GM23338 (cell line): ENCODE results near the gene RNF223. TPM values are rescaled to one million over a fixed set of nuclear protein-coding genes. Genes with fewer than 3 reads are reported as not detected.

Source experiments
- CTCF ChIP-seq, 2 experiments: fragments of 200-600 bp in 1 of 2; sonication (generic) in 1 of 2; conservative IDR thresholded peaks; 2 replicates each; pipeline versions ENCODE4 v1.5.1 to v1.6.1; 2016 to 2017; ENCODE audit warnings: antibody characterized with exemption in 2 of 2, low read depth in 2 of 2, mild to moderate bottlenecking in 2 of 2, moderate library complexity in 1 of 2
- JUNB ChIP-seq: IDR thresholded peaks from one replicate; pipeline ENCODE4 v1.6.1; 2016; ENCODE audit warnings: antibody characterized with exemption; ENCODE audit not compliant: unreplicated experiment
- ZNF462 ChIP-seq: fragments of 250-450 bp; sonication (Bioruptor Pico); IDR thresholded peaks from 2 replicates; pipeline ENCODE4 v1.5.0; 2020; ENCODE audit warnings: mild to moderate bottlenecking, moderate library complexity
- polyA plus RNA-seq: library from polyadenylated mRNA; unstranded; fragments of >200 nt; fragmentation: Nextera tagmentation; extraction: Ambion mirVana; gene quantifications from 2 replicates; pipeline ENCODE4 v1.2.1, GENCODE V29; 2016
- total RNA-seq: library from RNA; depleted of rRNA; stranded (reverse); fragments of >200 nt; shearing (Covaris generic); gene quantifications from 2 replicates; pipeline ENCODE4 v1.2.3, GENCODE V29; 2014; rRNA removed

RNF223 gene
- total and polyA plus RNA-seq, 2 experiments from 2014 or later: not detected

GRCh38 chr1:1021010-1021919 is 52.8 kb downstream of the RNF223 start (continued):
- TF ChIP-seq ZNF462 (CRISPR knock-in tag) (no peak), CTCF (conservative IDR thresholded peaks at IDR 0.05; ENCODE audit: low read depth in 2 of 2) (no peak), JUNB (no peak)

Other genes with a start within 250 kb of the RNF223 start
- gene SAMD11, start 150.4 kb downstream of the RNF223 start, total RNA-seq: 0.14 and 0.19 TPM in 2 replicates
- gene SAMD11, start 150.4 kb downstream of the RNF223 start, polyA plus RNA-seq: 0.40 and 0.47 TPM in 2 replicates
- 123 and 125 TPM in 2 replicates for gene NOC2L, start 115.0 kb downstream of the RNF223 start, total RNA-seq
- 79.3 and 89.0 TPM in 2 replicates for gene NOC2L, start 115.0 kb downstream of the RNF223 start, polyA plus RNA-seq
- 27.8 and 37.1 TPM in 2 replicates for gene KLHL17, start 113.7 kb downstream of the RNF223 start, total RNA-seq
- 16.5 and 17.8 TPM in 2 replicates for gene KLHL17, start 113.7 kb downstream of the RNF223 start, polyA plus RNA-seq
- 2.2 and 3.3 TPM in 2 replicates for gene PLEKHN1, start 107.8 kb downstream of the RNF223 start, total RNA-seq
- 0.94 and 1.4 TPM in 2 replicates for gene PLEKHN1, start 107.8 kb downstream of the RNF223 start, polyA plus RNA-seq
- gene PERM1, start 92.2 kb downstream of the RNF223 start, total RNA-seq: not detected in 2 replicates
- gene PERM1, start 92.2 kb downstream of the RNF223 start, polyA plus RNA-seq: 0.66 and 1.1 TPM in 2 replicates
- gene HES4, start 74.2 kb downstream of the RNF223 start, total RNA-seq: 2.3 and 4.8 TPM in 2 replicates
- gene HES4, start 74.2 kb downstream of the RNF223 start, polyA plus RNA-seq: 6.7 and 7.9 TPM in 2 replicates
- 52.9 and 65.3 TPM in 2 replicates for gene ISG15, start 60.8 kb downstream of the RNF223 start, total RNA-seq
- gene ISG15, start 60.8 kb downstream of the RNF223 start, polyA plus RNA-seq: 101 and 113 TPM in 2 replicates
- gene AGRN, start 54.2 kb downstream of the RNF223 start, total RNA-seq: 144 and 185 TPM in 2 replicates
- gene AGRN, start 54.2 kb downstream of the RNF223 start, polyA plus RNA-seq: 12.3 and 13.2 TPM in 2 replicates
- gene C1orf159, start 41.8 kb upstream of the RNF223 start, total RNA-seq: 21.3 and 21.5 TPM in 2 replicates
- 9.6 and 9.9 TPM in 2 replicates for gene C1orf159, start 41.8 kb upstream of the RNF223 start, polyA plus RNA-seq
- gene TTLL10, start 99.6 kb upstream of the RNF223 start, total RNA-seq: 0.45 TPM in 1 of 2 replicates, not detected in the other
- gene TTLL10, start 99.6 kb upstream of the RNF223 start, polyA plus RNA-seq: not detected in 2 replicates
- gene TNFRSF18, start 132.3 kb upstream of the RNF223 start, total RNA-seq: 0.58 and 1.5 TPM in 2 replicates
- 0.56 and 1.1 TPM in 2 replicates for gene TNFRSF18, start 132.3 kb upstream of the RNF223 start, polyA plus RNA-seq
- gene TNFRSF4, start 139.8 kb upstream of the RNF223 start, total RNA-seq: not detected in 2 replicates
- not detected in 2 replicates for gene TNFRSF4, start 139.8 kb upstream of the RNF223 start, polyA plus RNA-seq
- gene SDF4, start 157.7 kb upstream of the RNF223 start, total RNA-seq: 51.6 and 62.6 TPM in 2 replicates
- gene SDF4, start 157.7 kb upstream of the RNF223 start, polyA plus RNA-seq: 45.0 and 49.2 TPM in 2 replicates
- 26.5 and 33.5 TPM in 2 replicates for gene B3GALT6, start 157.9 kb upstream of the RNF223 start, total RNA-seq
- gene B3GALT6, start 157.9 kb upstream of the RNF223 start, polyA plus RNA-seq: 5.5 and 9.3 TPM in 2 replicates
- 3.0 and 4.1 TPM in 2 replicates for gene C1QTNF12, start 172.4 kb upstream of the RNF223 start, total RNA-seq
- 4.1 and 4.2 TPM in 2 replicates for gene C1QTNF12, start 172.4 kb upstream of the RNF223 start, polyA plus RNA-seq
- 70.2 and 73.5 TPM in 2 replicates for gene UBE2J2, start 199.5 kb upstream of the RNF223 start, total RNA-seq
- 47.1 and 49.5 TPM in 2 replicates for gene UBE2J2, start 199.5 kb upstream of the RNF223 start, polyA plus RNA-seq
- 0.70 and 1.4 TPM in 2 replicates for gene SCNN1D, start 206.1 kb upstream of the RNF223 start, total RNA-seq
- gene SCNN1D, start 206.1 kb upstream of the RNF223 start, polyA plus RNA-seq: 1.7 and 1.8 TPM in 2 replicates
- 27.7 and 31.9 TPM in 2 replicates for gene ACAP3, start 233.6 kb upstream of the RNF223 start, total RNA-seq
- gene ACAP3, start 233.6 kb upstream of the RNF223 start, polyA plus RNA-seq: 6.4 and 8.1 TPM in 2 replicates
- 49.9 and 55.8 TPM in 2 replicates for gene PUSL1, start 234.3 kb upstream of the RNF223 start, total RNA-seq
- gene PUSL1, start 234.3 kb upstream of the RNF223 start, polyA plus RNA-seq: 41.5 and 43.9 TPM in 2 replicates